WTC11 (cell line): Measurements from ENCODE around the gene GCAT. TPM values are rescaled to one million over a fixed set of nuclear protein-coding genes. Genes with fewer than 3 reads are reported as not detected.

Source experiments
- AFF4 ChIP-seq: sonication (generic); formaldehyde crosslinking; IDR thresholded peaks from 2 replicates; pipeline ENCODE4 v1.8.1; 2023; ENCODE audit warnings: mild to moderate bottlenecking, missing genetic modification reagents, borderline replicate concordance
- FOXJ3 ChIP-seq: sonication (generic); formaldehyde crosslinking; IDR thresholded peaks from 2 replicates; pipeline ENCODE4 v1.9.0; 2021; ENCODE audit warnings: missing genetic modification reagents, mild to moderate bottlenecking, borderline replicate concordance
- MAX ChIP-seq: sonication (generic); formaldehyde crosslinking; IDR thresholded peaks from 2 replicates; pipeline ENCODE4 v1.8.0; 2022; ENCODE audit warnings: mild to moderate bottlenecking, missing genetic modification reagents
- MXD4 ChIP-seq: fragments of 250-450 bp; sonication (Bioruptor Pico); IDR thresholded peaks from 2 replicates; pipeline ENCODE4 v1.8.0; 2021; ENCODE audit warnings: mild to moderate bottlenecking, moderate library complexity, borderline replicate concordance
- OVOL2 ChIP-seq: fragments of 250-450 bp; sonication (Bioruptor Pico); IDR thresholded peaks from 2 replicates; pipeline ENCODE4 v1.9.0; 2021; ENCODE audit warnings: mild to moderate bottlenecking, borderline replicate concordance
- SP1 ChIP-seq: sonication (generic); formaldehyde crosslinking; conservative IDR thresholded peaks from 2 replicates; pipeline ENCODE4 v1.8.1; 2022; ENCODE audit warnings: missing genetic modification reagents
- USF2 ChIP-seq: sonication (generic); formaldehyde crosslinking; IDR thresholded peaks from 2 replicates; pipeline ENCODE4 v1.8.1; 2023; ENCODE audit warnings: mild to moderate bottlenecking, missing genetic modification reagents, moderate library complexity
- ZNF232 ChIP-seq: sonication (generic); formaldehyde crosslinking; IDR thresholded peaks from 2 replicates; pipeline ENCODE4 v1.8.0; 2022; ENCODE audit warnings: mild to moderate bottlenecking, missing genetic modification reagents
- ZNF263 ChIP-seq: sonication (generic); formaldehyde crosslinking; IDR thresholded peaks from 2 replicates; pipeline ENCODE4 v1.8.1; 2022; ENCODE audit warnings: low read depth, mild to moderate bottlenecking, moderate library complexity, missing genetic modification reagents
- ZNF281 ChIP-seq: sonication (generic); formaldehyde crosslinking; IDR thresholded peaks from 2 replicates; pipeline ENCODE4 v1.8.0; 2023; ENCODE audit warnings: mild to moderate bottlenecking, missing genetic modification reagents
- ZNF423 ChIP-seq: fragments of 250-450 bp; sonication (Bioruptor Pico); IDR thresholded peaks from 2 replicates; pipeline ENCODE4 v2.1.2; 2022; ENCODE audit warnings: mild to moderate bottlenecking, moderate library complexity
- ZNF512 ChIP-seq: sonication (generic); formaldehyde crosslinking; IDR thresholded peaks from 2 replicates; pipeline ENCODE4 v1.8.1; 2022; ENCODE audit warnings: missing genetic modification reagents, borderline replicate concordance
- microRNA-seq: library from miRNA; unstranded; fragments of <30 nt; microRNA quantifications from one replicate; pipeline ENCODE4 v1.2.0, GENCODE V29; 2022; ENCODE audit warnings: borderline number of aligned reads
- total RNA-seq: library from RNA; stranded (reverse); gene quantifications from 3 replicates; pipeline ENCODE4 v1.2.3, GENCODE V29; 2021

Gene GCAT
- total RNA-seq, 1 experiment from 2014 or later, result 33.0 TPM

GRCh38 chr22:37865510-37865909 lies 57.8 kb downstream of the GCAT start (continued):
- TF ChIP-seq SP1 (CRISPR knock-in tag), result no peak
- no peak for TF ChIP-seq ZNF512
- no peak for TF ChIP-seq ZNF281 (CRISPR knock-in tag)
- TF ChIP-seq USF2, result no peak
- no peak for TF ChIP-seq ZNF423 (CRISPR knock-in tag)
- no peak for TF ChIP-seq FOXJ3
- TF ChIP-seq MXD4 (CRISPR knock-in tag), result no peak
- no peak for TF ChIP-seq OVOL2
- TF ChIP-seq ZNF232 (CRISPR knock-in tag), result no peak
- no peak for TF ChIP-seq ZNF263 (CRISPR knock-in tag)
- TF ChIP-seq MAX (CRISPR knock-in tag), result no peak
- TF ChIP-seq AFF4 (CRISPR knock-in tag), result no peak

Small RNA genes lying within 50 kb of the gene (microRNA-seq; reads per million reads assigned to microRNA genes)
- gene MIR659, result not detected

Other genes starting within 250 kb of the GCAT start
- 9.6 to 12.7 TPM (median 10.4 TPM) in 3 replicates for gene CDC42EP1, start 247.5 kb upstream of the GCAT start, total RNA-seq
- gene LGALS2, start 227.8 kb upstream of the GCAT start, total RNA-seq, result 0.33 TPM in 1 of 3 replicates, not detected in the others
- gene GGA1, start 199.1 kb upstream of the GCAT start, total RNA-seq, result 59.5 to 66.3 TPM (median 61.6 TPM) in 3 replicates
- gene SH3BP1, start 168.3 kb upstream of the GCAT start, total RNA-seq, result 35.4 to 39.4 TPM (median 36.6 TPM) in 3 replicates
- 36.1 to 42.5 TPM (median 42.3 TPM) in 3 replicates for gene PDXP, start 149.2 kb upstream of the GCAT start, total RNA-seq
- 17.3 to 23.5 TPM (median 19.2 TPM) in 3 replicates for gene LGALS1, start 132.3 kb upstream of the GCAT start, total RNA-seq
- 20.3 to 24.9 TPM (median 22.0 TPM) in 3 replicates for gene NOL12, start 121.6 kb upstream of the GCAT start, total RNA-seq
- 54.0 to 58.9 TPM (median 56.8 TPM) in 3 replicates for gene TRIOBP, start 110.9 kb upstream of the GCAT start, total RNA-seq
- 0.69 to 0.89 TPM (median 0.79 TPM) in 3 replicates for gene GALR3, start 15.4 kb downstream of the GCAT start, total RNA-seq
- gene ANKRD54, start 36.4 kb downstream of the GCAT start, total RNA-seq, result 17.1 to 19.1 TPM (median 17.9 TPM) in 3 replicates
- 611 to 645 TPM (median 645 TPM) in 3 replicates for gene EIF3L, start 41.5 kb downstream of the GCAT start, total RNA-seq
- 34.1 to 47.2 TPM (median 38.6 TPM) in 3 replicates for gene MICALL1, start 98.4 kb downstream of the GCAT start, total RNA-seq
- 0.16 to 0.96 TPM (median 0.72 TPM) in 3 replicates for gene C22orf23, start 145.7 kb downstream of the GCAT start, total RNA-seq
- gene POLR2F, start 145.8 kb downstream of the GCAT start, total RNA-seq, result 128 to 138 TPM (median 132 TPM) in 3 replicates
- gene SOX10, start 176.6 kb downstream of the GCAT start, total RNA-seq, result 2.7 to 3.6 TPM (median 3.0 TPM) in 3 replicates
- 28.1 to 33.4 TPM (median 28.2 TPM) in 3 replicates for gene PICK1, start 249.5 kb downstream of the GCAT start, total RNA-seq